Measurements from ENCODE around the gene CDC45. TPM values are rescaled to one million over a fixed set of nuclear protein-coding genes. Genes with fewer than 3 reads are reported as not detected.

The CDC45 gene
- total RNA-seq, 1 experiment from 2014 or later, result 44.6 TPM

DNA sequence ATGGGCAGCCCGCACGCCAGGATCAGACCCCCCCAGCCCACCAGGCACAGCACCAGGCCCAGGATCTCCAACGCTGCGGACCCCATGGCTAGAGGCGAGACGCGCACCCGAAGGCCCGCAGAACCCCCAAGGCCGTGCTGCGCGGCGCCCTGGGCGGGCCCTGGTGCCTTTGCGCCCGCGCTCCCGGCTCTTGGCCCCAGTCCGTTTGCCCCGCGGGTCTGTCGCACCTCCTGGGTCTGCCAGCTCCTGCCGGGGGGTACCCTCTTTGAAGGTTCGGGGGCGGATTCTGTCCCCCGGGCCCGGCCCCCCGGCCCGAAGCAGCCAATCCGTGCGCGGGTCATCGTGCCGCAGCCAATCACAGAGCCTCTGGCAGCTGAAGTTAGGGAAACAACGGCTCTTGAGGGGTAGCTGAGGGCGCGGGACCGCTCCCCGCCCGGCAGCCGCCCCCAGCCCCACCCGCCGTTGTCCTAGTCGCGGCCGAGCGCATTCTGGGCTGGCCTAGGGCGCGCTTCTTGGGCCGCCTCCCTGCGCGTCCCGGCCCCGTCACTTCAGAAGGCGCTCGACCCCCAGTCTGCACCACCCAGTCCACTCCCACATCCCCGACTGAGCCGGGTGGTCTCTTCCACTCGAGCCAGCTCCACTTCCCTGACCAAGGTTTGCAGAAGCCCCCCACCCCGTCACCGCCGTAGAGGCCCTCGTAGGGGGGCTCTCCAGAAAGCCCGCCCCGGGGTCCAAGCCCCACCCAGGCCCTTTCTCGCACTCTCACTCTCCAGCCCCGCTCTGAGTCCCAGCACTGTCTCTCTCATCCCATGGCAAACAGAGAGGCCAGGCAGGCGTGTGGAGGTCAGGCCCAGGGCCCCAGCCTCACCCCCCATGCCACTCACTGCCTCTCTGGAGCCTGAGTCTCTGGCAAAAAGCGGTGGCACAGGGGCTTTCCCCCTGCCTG lies 44.7 kb downstream of the CDC45 start, which contains the start of gene CLDN5:
CLDN5 (minus strand) TSS at position 241 of the 946 bp plus-strand sequence; CDS start at position 86, 155 bp downstream.
- intact Hi-C loops (cut with micrococcal nuclease; ENCODE audit: unreplicated experiment), result no loop called here
- Mint-ChIP-seq H3K9me3 (ENCODE audit: unreplicated experiment) (no peaks in the 10 kb centered on the region), H3K27ac (ENCODE audit: unreplicated experiment) (no peak within 1 kb of the TSS), H3K4me1 (ENCODE audit: low read depth, unreplicated experiment) (no peaks in the 10 kb centered on the region), H3K36me3 (ENCODE audit: insufficient read depth, unreplicated experiment) (peaks cover 8% of the 10 kb centered on the region), H3K27me3 (ENCODE audit: insufficient read depth, unreplicated experiment) (no peaks in the 10 kb centered on the region), H3K4me3 (ENCODE audit: unreplicated experiment) (no peak within 1 kb of the TSS)
- Histone ChIP-seq H3K4me1 (no peaks in the 10 kb centered on the region), H3K27me3 (replicated peaks; ENCODE audit: control insufficient read depth, insufficient read depth, low read length) (no peaks in the 10 kb centered on the region), H3K9me3 (no peaks in the 10 kb centered on the region), H3K4me3 (ENCODE audit: low read depth, low read length) (no peak within 1 kb of the TSS), H3K36me3 (ENCODE audit: control insufficient read depth, insufficient read depth, low read length) (no peaks in the 10 kb centered on the region)
- CTCF ChIA-PET, result no interaction called here
- TF ChIP-seq, protein P1, sequence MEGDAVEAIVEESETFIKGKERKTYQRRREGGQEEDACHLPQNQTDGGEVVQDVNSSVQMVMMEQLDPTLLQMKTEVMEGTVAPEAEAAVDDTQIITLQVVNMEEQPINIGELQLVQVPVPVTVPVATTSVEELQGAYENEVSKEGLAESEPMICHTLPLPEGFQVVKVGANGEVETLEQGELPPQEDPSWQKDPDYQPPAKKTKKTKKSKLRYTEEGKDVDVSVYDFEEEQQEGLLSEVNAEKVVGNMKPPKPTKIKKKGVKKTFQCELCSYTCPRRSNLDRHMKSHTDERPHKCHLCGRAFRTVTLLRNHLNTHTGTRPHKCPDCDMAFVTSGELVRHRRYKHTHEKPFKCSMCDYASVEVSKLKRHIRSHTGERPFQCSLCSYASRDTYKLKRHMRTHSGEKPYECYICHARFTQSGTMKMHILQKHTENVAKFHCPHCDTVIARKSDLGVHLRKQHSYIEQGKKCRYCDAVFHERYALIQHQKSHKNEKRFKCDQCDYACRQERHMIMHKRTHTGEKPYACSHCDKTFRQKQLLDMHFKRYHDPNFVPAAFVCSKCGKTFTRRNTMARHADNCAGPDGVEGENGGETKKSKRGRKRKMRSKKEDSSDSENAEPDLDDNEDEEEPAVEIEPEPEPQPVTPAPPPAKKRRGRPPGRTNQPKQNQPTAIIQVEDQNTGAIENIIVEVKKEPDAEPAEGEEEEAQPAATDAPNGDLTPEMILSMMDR (IDR thresholded peaks at IDR 0.05; ENCODE audit: insufficient read depth in 1 of 2, low read depth in 1 of 2, low read length in 1 of 2, severe bottlenecking in 1 of 2, unreplicated experiment in 1 of 2), result no peak
- DNase-seq, result no peak
- BruUV-seq (replicated peaks), result no TSS peak
- POLR2A ChIA-PET, result no interaction called here

DNA sequence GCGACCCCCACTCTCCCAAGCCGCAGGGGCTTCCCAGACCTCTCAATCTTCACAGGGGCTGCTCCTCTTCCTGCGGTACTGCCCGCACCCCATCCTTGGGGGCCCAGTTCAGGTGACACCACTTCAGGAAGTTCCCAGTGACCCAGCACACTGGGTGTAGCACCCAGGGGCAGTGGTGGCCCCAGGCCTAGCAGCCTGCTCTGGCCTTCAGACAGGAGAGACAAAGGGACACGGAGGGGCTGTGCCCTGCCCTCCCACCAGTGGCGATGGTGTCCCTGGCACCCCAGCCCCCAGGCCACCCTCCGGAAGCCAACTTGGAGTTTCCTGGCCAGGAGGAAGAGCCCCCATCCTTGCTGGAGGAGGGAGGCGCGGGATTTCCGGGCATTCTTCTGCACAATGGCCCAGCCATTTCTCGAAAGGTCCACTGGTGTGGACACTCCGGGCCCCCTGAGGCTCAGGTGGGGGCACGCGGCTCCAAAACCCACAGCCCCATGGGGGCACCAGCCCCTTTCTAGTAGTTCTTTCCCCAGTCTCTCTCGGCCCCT lies 45.5 kb downstream of the CDC45 start:
- Histone ChIP-seq H3K36me3 (ENCODE audit: control insufficient read depth, insufficient read depth, low read length) (no peaks in the 10 kb centered on the region), H3K9me3 (no peaks in the 10 kb centered on the region), H3K4me3 (ENCODE audit: low read depth, low read length) (no peak overlapping the region), H3K27me3 (replicated peaks; ENCODE audit: control insufficient read depth, insufficient read depth, low read length) (no peaks in the 10 kb centered on the region), H3K4me1 (no peaks in the 10 kb centered on the region)
- POLR2A ChIA-PET, result no interaction called here
- TF ChIP-seq, protein P1 (IDR thresholded peaks at IDR 0.05; ENCODE audit: insufficient read depth in 1 of 2, low read depth in 1 of 2, low read length in 1 of 2, severe bottlenecking in 1 of 2, unreplicated experiment in 1 of 2), result no peak
- Mint-ChIP-seq H3K27ac (ENCODE audit: unreplicated experiment) (no peak overlapping the region), H3K27me3 (ENCODE audit: insufficient read depth, unreplicated experiment) (no peaks in the 10 kb centered on the region), H3K9me3 (ENCODE audit: unreplicated experiment) (no peaks in the 10 kb centered on the region), H3K36me3 (ENCODE audit: insufficient read depth, unreplicated experiment) (peaks cover 8% of the 10 kb centered on the region), H3K4me1 (ENCODE audit: low read depth, unreplicated experiment) (no peaks in the 10 kb centered on the region), H3K4me3 (ENCODE audit: unreplicated experiment) (no peak overlapping the region)
- CTCF ChIA-PET, result no interaction called here
- no TSS peak for BruUV-seq (replicated peaks)
- intact Hi-C loops (cut with micrococcal nuclease; ENCODE audit: unreplicated experiment), result no loop called here
- peak in 1 of 2 experiments; percentile 26 for DNase-seq

DNA sequence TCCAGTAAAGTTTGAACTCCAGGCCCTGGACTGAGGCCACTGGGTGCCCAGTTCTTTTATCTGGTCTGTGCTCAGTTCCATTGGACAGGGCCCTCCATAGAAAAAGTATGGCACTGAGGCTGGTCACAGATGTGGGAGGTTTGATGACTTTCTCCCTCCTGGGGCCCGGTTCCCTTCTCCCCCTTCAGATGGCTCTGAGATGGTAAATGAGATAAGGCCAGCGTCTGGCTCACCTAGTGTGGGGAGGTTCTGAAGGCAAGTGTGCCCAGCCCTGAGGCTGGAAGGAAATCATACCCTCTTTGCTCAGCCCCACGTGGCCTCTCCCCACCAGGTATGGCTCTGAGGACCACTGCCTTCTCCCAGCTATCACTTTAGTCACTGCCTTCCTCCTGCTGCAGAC lies 45.9 kb downstream of the CDC45 start:
- POLR2A ChIA-PET, result no interaction called here
- Mint-ChIP-seq H3K36me3 (ENCODE audit: insufficient read depth, unreplicated experiment) (peaks cover 8% of the 10 kb centered on the region), H3K9me3 (ENCODE audit: unreplicated experiment) (no peaks in the 10 kb centered on the region), H3K4me1 (ENCODE audit: low read depth, unreplicated experiment) (no peaks in the 10 kb centered on the region), H3K4me3 (ENCODE audit: unreplicated experiment) (no peak overlapping the region), H3K27me3 (ENCODE audit: insufficient read depth, unreplicated experiment) (no peaks in the 10 kb centered on the region), H3K27ac (ENCODE audit: unreplicated experiment) (no peak overlapping the region)
- intact Hi-C loops (cut with micrococcal nuclease; ENCODE audit: unreplicated experiment), result no loop called here
- DNase-seq, result peak in 1 of 2 experiments; percentile 21
- CTCF ChIA-PET, result no interaction called here
- TF ChIP-seq, protein P1 (IDR thresholded peaks at IDR 0.05; ENCODE audit: insufficient read depth in 1 of 2, low read depth in 1 of 2, low read length in 1 of 2, severe bottlenecking in 1 of 2, unreplicated experiment in 1 of 2), result no peak
- no peaks in the 10 kb centered on the region for H3K36me3 ChIP-seq (ENCODE audit: control insufficient read depth, insufficient read depth, low read length)
- no peaks in the 10 kb centered on the region for H3K27me3 ChIP-seq (replicated peaks; ENCODE audit: control insufficient read depth, insufficient read depth, low read length)
- BruUV-seq (replicated peaks), result no TSS peak
- H3K4me3 ChIP-seq (ENCODE audit: low read depth, low read length), result no peak overlapping the region
- no peaks in the 10 kb centered on the region for H3K9me3 ChIP-seq
- H3K4me1 ChIP-seq, result no peaks in the 10 kb centered on the region
